Suppressor macrophage treated with lipopolysaccharide for 4 hours (primary cell): ENCODE results near the gene COLEC12.

Source experiments
- DNase-seq: peaks from one replicate; pipeline ENCODE4 v3.0.0-alpha.2; 2020

The COLEC12 gene

DNA sequence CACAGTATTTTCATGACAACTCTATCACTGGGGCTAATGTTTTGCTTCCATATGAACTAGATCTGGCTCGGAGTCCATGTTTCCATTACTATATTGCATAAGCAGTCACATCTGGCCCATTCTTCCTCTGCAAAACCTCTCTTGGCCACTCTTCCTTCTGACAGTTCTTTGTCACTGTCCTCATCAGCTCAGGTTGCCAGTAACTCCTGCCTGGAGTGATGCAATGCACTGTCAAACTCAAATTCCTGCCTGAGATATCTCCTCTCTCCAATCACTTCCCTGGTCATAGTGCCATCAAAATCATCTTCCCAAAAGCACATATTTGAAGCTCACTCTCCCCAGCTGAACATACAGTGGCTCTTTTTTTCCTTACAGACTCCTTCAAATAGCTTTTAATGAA, 66.1 kb downstream of the COLEC12 start:
- DNase-seq, result no peak

DNA sequence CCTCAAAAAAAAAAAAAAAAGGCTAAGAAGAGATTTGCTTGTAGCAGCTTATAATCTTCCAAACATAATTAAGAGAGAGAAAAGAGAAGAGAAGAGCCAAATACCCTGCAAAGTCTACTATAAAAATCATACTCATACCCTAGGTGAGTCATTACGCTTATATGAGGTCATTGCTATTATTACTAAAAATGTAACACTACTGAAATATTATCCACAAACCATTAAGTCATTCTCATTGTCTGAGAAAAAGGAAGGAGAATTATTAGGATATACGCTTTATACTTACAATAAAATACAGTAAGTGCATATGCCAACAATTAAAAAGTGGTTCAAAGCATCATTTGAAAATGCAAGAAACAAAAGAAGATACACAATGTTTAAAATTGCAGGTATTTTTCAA, 66.5 kb downstream of the COLEC12 start:
- peak; percentile 52 for DNase-seq

DNA sequence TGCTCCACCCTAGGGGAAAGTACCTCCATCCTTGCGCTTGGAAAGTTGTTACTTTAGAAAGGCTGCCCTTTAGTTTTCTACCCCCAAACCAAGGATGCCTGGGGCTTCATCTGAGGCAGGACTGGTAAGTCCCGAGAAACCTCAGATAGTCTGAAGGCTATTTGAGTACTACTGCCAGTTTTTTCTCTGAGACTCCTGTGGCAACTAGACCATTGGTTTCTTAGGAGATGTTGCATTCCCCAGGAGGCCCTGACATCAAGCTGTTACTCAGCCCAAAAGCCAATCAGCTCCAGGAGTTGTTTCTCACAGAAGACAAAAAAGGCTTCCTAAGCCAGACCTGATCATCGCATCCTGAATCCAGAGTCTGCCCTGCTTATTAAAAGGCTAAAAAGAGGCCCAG, 67.2 kb downstream of the COLEC12 start:
- DNase-seq, result no peak

DNA sequence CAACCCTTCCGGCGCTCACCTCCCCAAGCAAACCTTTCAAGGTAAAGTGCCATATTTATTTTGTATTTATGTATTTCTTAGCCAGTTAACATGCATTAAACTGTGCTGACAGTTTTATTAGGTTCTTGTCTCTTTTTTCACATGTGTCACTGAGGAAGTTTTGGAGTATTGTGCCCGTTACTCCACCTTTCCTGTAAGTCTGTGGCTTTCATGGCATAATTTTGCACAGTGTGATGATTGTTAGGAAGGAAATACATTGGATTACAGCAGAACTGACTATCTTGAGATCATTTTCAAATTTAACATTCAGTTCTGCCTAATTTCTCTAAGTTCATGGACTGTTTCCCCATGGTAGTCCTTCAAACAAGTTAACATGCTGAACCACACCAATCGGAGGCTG, 67.7 kb downstream of the COLEC12 start:
- DNase-seq, result no peak

DNA sequence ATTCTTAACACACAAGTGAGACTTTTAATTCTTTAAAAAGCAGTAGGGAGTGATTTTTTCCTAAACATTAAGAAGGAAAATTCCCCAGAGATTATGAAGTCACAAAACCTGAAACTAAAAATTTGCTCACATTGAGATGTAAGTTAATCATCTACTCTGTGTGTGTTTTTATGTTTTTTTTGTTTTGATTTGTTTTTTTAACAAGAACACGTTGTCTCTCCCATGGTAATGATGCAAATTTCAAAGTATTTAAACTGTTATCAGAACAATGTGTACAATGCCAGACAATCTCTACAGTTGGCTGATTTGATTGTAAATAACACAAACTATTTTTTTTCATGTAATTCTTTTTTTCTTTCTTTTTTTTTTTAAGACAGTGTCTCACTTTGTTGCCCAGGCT, 71.5 kb downstream of the COLEC12 start:
- DNase-seq, result no peak

DNA sequence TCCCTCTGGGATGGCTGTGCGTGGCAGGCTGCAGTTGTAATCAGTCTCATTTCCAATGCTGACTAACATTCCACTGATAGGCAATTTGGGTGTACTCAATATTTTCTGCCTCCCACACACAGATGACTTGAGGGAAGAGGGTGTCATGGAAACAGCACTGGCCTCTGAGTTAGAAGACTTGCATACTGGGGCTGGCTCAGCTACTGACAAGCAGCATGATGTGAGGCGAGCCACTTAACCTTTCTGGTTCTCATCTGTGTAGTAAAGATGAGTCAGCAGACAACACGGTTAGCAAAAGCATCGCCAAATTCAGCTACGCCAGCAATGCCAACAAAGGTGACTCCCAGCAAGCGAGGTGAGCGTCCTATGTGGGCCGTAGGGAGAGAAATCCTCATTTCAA, 73.5 kb downstream of the COLEC12 start:
- DNase-seq, result peak; percentile 41

DNA sequence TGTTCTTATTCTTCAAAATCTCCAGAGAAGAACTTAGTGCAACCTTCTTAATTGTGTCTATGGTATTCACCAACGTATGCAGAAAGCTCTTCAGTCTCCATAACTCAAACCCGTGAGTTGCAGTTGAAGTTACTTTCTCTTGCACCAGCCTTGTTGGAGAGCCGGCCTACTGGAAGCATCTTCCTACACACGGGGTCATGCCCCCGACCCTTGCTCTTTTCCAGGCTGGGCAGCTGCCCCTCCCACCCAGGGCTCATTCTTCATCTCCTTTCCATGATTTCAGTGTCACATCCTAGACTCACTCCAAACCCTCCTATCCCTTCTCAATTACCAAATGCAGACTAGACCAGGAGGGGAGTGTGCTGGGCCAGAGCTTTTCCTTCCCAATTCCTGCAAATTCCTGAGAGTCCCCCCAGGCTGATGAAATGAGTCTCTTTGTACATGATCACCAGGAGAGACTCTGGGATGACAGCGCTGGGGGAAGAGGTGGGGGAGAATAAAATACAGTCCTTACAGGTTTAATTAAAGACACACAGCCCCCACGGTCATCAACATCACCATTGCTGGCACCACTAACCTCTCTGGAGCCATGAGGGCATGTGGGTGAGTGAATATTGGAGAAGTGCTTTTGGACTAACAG, 75.3 kb downstream of the COLEC12 start:
- no peak for DNase-seq

DNA sequence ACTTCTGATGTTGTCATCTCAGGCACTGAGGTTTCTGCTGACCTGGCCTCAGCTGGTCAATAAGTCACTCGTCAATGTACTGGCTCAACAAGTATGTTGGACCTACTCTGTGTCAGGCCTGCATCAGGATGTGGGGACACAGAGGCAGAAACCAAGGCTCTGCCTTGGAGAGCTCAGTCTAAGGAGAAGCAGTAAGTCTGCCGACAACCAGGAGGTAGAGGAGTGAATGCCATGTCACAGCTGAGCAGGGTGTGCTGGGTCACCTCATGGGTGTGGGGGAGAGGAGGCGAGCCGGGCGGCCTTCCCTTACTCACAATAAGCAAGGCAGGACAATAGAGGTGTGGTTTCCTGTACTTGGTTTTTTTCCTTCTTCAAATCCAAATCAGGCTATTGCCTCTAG, 75.8 kb downstream of the COLEC12 start:
- no peak for DNase-seq

DNA sequence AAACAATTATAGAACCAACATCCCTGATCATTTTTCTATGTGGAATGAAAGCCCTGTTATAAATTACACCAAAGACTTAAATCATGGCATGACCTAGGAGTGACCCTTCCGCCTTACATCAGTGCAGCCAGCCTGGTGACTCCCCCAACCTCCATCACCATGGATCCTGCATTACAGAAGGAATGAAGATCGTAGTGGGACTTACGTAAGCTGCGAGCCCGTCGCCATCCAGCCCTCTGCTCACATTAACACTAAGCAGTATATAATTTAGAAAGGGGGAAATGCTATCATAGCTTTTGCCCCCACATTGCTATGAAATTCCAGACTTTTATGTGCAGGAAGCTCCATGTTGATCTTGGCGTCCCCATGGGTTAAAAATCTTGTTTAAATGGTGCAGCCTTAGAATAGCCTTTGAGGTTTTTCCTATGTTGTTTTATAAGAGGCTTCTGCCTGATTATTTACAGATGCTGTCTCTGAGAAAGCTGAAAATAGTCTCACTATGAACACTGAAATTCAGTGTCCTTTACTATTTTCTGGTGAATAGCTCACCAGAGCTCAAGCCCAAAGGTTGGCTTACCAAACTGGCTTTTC, 76.3 kb downstream of the COLEC12 start:
- DNase-seq, result no peak

DNA sequence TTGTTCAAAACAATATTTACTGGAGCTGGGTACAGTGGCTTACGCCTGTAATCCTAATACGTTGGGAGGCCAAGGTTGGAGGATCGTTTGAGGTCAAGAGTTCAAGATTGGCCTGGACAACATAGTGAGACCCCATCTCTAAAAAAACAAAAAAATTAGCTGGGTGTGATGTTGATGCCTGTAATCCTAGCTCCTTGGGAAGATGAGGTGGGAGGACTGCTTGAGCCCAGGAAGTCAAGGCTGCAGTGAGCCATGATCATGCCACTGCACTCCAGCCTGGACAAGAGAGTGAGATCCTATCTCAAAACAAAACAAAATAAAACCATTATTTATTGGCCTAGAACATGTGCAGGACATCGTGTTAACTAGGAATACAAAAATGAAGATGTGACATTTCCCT, 77.5 kb downstream of the COLEC12 start:
- DNase-seq, result no peak

DNA sequence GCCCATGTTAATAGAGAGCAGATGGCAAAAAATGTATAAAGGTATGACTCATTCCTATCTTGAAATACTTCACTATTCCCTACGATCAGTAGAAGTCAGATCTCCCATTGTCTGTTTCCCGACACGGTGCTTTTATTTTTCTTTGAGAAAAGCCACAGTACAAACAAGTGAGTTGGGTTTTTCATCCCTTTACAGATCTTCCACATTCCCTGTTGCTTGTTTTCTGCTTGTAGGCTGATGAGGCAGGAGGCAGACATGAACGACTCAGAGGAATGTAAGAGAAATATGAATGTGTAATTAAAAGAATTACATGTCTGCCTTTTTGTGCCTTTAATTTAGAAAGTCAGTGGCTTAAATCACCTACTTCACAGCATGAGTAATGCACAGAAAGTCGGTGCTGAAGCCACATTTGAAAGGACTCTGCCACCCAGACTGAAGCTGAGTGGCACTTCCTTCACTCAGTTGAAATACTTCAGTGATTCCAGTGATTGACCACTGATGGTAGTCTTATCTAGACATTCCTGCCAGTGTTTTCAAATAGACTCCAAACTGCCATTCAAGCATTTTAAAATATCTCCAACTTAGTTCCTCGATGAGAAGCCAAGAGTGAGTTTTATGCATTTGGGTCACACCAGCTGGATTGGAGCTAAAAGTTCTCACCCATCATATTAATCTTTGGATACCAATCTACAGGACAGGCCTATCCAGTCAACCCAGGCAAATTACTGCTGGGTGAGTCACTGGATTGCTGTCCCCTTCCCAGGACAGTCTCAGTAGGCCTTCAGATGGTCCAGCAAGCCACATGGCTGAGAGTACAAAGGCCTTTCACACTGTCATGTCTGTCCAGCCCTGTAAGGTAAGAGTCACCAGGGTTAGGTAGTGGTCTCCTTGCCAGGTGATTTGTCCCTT, 79.0 kb downstream of the COLEC12 start:
- DNase-seq, result no peak

DNA sequence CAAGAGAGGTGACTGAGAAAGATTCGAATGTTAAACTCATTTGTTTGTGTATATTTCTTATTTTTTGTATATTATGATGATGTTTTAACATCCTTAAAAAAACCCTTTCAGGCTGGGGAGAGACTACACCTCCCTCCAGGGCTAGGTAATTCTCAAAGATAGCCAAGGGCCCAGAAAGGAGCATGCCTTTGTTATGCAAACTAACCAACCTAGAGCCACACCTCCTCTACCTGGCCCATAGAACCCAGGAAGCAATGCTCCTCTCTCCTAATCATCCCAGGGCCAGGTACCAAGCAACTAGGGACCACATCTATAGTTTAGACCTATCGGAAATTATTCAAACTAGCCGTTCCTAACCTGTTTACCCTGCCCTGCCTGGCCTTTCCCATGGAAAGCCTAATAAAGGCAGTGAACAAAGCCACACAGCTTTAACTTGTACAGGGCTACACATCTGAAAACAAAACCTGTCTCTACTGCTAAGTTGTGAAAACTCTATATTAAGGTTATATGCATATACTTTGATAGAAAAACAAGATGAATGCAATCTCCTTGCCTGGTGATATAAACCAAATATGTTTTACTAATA, 79.7 kb downstream of the COLEC12 start:
- DNase-seq, result no peak

DNA sequence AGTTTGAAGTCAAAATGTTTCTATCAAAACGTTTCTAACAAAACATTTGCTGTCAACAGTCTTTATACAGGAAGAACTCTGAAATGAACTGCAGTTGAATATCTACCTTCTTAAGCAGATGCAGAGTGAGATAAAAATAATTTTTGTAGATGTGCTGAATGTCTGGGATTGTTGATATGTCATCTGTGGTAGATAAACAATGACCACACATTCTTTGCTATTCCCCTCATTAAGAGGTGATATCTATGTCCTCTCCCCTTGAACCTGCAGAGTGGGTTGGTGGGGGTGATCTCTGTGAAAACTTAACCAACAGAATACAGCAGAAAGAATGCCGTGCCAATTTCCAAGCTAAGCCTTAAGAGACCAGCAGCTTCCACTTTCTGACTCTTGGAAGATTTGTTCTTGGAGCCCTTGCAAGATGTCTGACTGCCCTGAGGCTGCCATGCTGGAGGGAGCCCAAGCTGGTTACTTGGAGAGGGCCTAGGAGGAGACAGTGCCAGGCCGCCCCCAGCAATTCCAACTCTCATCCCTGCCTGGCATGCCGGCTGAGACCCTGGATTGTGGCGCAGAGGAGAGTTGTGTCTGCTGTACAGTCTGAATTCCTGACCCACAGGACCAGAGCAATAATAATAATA, 80.8 kb downstream of the COLEC12 start:
- no peak for DNase-seq

DNA sequence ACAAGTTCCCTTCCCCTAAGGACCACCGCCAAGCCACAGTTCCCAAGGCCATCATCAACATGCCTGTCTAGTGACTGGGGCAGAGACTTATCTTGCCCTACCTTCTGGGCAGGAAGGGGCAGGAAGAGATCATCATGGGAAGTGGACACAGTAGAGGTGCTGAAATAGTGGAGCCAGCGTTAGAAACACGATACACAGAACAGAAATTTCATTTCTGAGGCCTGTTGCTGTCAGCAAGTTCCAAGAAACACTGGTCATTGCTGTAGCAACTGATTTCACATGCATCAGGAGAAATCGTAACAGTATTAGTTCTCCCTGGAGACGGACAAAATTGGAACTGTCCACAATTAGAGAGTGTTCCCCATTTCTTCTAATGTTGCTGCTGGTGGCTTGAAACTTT, 83.0 kb downstream of the COLEC12 start:
- no peak for DNase-seq

DNA sequence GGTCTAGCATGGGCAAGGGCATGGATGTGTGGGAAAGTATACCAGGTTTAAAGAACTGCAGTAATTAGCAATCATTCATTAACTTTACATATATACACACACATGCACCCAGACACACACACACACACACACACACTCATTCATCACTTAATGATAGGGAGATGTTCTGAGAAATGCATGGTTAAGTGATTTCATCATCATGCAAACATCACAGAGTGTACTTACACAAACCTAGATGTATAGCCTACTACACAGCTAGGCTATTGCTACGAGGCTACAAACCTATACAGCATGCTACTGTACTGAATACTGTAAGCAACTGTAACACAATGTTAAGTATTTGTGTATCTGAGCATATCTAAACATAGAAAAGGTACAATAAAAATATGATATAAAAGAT, 83.6 kb downstream of the COLEC12 start:
- no peak for DNase-seq

DNA sequence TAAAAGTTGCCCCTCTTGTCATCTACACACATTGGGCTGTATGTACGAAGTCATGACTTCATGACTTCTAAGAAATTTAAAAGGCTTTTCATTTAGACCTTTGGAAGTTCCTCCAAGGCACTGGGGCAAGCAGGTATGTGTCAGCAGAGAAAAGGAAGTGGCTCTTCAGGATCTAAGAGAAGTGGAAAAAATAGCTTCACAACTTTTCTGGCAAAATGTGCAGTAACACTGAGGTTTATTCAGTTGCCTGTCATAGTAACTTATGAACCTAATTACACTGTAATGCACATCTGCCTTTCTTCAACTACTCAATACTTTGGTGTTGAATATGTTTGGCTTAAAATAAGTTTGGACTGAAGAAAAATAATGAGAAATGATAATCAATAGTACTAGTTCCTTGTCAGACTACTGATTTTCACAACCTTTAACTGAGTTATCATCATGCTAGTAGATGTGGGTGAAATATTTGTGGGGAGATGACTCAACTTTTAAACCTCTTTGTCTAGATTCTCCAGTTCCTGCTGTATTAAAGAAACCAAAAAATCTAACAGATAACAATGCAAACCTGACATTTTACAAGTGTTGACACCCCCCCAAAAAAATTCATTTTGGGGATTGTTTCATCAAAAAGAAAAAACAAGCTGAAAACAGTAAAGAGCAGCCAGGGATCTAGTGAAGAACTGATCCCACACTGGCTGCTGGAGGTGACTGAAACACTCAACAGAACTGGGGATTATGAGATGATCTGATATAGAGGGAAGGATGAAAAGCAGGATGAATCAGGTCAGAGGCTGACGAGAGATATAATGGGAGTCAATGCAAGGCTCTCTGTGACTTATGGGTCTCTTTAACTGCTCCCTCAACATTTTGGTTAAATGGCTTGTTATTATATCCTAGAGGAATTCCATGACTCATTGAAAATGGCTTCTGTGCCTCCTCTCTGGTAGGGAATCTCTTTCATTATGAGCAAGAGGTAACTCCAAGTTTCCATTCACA, 84.6 kb downstream of the COLEC12 start:
- no peak for DNase-seq

DNA sequence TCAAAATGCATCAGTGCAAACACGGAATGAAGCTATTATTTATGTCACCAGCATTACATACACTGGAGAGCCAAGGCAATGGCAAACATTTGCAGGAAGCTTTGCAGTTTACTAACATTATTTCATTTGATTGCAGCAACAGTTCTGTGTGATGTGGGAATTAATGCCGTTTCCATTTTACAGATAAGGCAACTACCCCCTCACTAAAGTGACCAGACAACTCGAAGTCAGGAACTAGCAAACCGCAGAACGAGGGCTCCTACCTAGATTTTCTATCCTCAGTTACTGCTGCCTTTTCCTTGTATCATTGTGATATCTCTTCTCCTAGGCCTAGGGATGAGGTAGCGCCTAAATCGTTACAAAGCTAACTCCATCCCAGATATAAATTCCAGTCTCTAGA, 85.5 kb downstream of the COLEC12 start:
- DNase-seq, result no peak

DNA sequence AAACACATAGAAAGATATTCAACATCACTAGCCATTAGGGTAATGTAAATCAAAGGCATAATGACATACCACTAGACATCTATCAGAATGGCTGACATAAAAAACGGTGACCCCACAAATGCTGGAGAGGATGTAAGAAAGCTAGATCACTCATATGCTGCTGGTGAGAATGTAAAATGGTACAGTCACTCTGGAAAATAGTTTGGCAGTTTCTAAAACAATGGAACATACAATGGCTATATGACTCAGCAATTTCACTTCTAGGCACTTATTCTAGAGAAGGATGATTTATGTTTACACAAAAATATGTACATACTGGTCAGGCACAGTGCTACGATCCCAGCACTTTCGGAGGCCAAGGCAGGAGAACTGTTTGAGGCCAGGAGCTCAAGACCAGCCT, 87.3 kb downstream of the COLEC12 start:
- no peak for DNase-seq

DNA sequence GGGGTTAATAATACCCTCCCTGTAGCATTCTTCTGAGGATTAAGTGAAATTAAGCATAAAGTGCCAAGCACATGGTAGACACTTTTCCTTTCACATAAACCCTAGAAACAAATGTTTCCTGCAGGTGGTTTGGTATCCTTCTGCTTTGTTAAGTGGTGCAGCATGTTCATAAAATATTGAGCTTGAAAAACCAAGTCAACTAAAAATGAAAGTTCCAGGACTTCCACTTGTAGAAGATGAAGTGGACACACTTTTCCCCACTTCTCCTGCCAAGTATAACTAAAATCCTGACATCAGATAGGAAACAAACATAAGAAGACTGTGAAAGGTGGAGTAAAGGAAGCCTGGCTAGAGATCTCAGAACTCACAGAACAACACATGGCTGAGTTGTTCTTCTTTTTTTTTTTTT, 90.5 kb downstream of the COLEC12 start:
- no peak for DNase-seq

DNA sequence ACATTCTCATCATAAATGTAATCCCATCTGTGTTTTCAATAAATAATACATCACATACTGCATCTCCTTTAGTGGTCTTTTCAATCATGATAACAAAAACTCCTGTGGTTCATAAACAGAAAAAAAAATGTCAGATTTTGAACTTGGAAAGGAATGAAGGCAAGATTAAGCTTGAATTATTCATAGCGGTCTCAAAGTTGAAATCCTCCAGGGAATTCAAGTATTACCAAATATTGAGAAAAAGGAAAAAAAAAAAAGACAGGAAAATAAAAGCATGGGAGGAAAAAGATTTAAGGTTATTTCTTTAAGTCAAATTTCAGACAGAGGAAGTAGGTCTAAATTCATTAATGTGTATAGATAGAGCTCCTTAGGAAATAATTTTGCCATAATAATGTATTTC, 92.1 kb downstream of the COLEC12 start:
- DNase-seq, result no peak

DNA sequence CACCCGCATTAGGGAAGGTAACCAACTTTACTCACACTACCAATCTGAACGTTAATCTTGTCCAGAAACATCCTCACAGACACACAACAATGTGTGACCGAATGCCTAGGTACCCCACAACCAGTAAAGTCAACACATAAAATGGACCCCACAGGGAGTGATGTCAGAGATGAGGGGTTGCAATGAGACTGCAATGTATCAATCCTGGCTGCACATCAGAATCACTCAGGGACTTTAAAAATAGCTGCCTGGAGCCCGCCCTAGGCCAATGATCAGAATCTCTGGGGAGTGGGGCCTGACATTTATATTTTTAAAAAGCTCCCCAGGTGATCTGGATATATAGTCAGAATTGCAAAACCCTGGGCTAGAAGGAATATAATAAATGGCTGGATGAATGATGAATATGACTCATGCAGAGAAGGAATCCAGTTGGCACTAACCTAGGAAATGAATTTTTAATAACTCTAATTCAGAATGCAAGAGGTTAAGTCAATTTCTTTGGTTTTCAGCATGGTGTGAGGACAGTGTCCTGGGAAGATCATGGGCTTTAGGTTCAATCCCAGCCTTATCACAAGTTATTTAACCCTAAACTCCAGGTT, 92.8 kb downstream of the COLEC12 start:
- no peak for DNase-seq

DNA sequence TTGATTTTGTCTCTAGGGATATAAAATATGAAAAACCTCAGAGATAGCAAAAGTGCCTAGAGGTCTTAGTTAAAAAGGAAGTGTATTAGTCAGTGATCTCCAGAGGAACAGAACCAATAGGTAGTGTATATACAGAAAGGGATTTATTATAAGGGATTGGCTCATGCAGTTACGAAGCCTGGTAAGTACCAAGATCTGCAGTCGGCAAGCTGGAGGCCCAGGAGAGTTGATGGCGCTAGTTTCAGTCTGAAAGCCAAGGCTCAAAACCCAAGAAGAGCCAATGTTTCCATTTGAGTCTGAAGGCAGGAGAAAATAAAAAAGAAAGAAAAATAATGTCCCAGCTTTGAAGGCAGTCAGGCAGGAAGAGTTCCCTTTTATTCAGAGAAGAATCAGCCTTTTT, 93.3 kb downstream of the COLEC12 start:
- DNase-seq, result no peak
